GM12891 (cell line): ENCODE data around the gene LRRC43.

Experiments used
- POLR2A ChIP-seq: IDR thresholded peaks from 2 replicates; pipeline ENCODE4 v1.6.1; 2011; ENCODE audit warnings: low read depth, low read length, control low read depth
- POLR2AphosphoS5 ChIP-seq: IDR thresholded peaks from 2 replicates; pipeline ENCODE4 v1.6.1; 2011; ENCODE audit warnings: low read depth, low read length, control low read depth
- POU2F2 ChIP-seq: IDR thresholded peaks from 2 replicates; pipeline ENCODE4 v1.6.1; 2011; ENCODE audit warnings: low read depth, mild to moderate bottlenecking, control low read depth, low read length, moderate library complexity
- SPI1 ChIP-seq: IDR thresholded peaks from 2 replicates; pipeline ENCODE4 v1.6.1; 2011; ENCODE audit warnings: low read depth, low read length, control low read depth
- TAF1 ChIP-seq: IDR thresholded peaks from 2 replicates; pipeline ENCODE4 v1.6.1; 2011; ENCODE audit warnings: low read depth, low read length, control low read depth

- no peak for TF ChIP-seq POLR2A
- TF ChIP-seq POLR2AphosphoS5, result no peak
- no peak for TF ChIP-seq SPI1
- no peak for TF ChIP-seq TAF1
- TF ChIP-seq POU2F2, result no peak
Measured at GRCh38 chr12:122187466-122187865, 4.5 kb downstream of the LRRC43 start.
